Pancreas (tissue), 10 donors: ENCODE measurements around the gene TLE1. TPM values are rescaled to one million over a fixed set of nuclear protein-coding genes. Genes with fewer than 3 reads are reported as not detected.

Experiments
- ATAC-seq, 4 donors: fragments of 200-7000 bp; cut with Tn5 transposase; one replicate each; pipeline versions ENCODE4 v1.8.0 to v1.9.1; 2020; ENCODE audit warnings: mild to moderate bottlenecking in 4 of 4, moderate library complexity in 4 of 4
- DNase-seq, 6 donors: peaks; one replicate each; pipeline ENCODE4 v3.0.0-alpha.2; 2020
- FAIRE-seq: peaks from 2 replicates; lab custom pipeline; 2012; peaks lifted over from hg19 to GRCh38; lab: Jason Lieb, UNC
- H3K27ac ChIP-seq, 4 donors: fragments of 200-600 bp; sonication (generic); 1 replicate in 3 of 4; 2 replicates in 1 of 4; pipeline versions ENCODE4 v1.5.0 to v1.8.0; 2020
- H3K27me3 ChIP-seq, 4 donors: fragments of 200-600 bp; one replicate each; pipeline ENCODE4 v1.8.0; 2021
- H3K36me3 ChIP-seq, 3 donors: fragments of 200-600 bp; sonication (generic) in 1 of 3; one replicate each; pipeline versions ENCODE4 v1.5.0 to v1.8.0; 2020 to 2021
- H3K4me1 ChIP-seq, 3 donors: fragments of 200-600 bp; one replicate each; pipeline ENCODE4 v1.8.0; 2021
- H3K4me3 ChIP-seq, 4 donors: fragments of 200-600 bp; sonication (generic) in 2 of 4; one replicate each; pipeline versions ENCODE4 v1.5.0 to v1.8.0; 2020 to 2021
- H3K9me3 ChIP-seq, 4 donors: fragments of 200-600 bp; one replicate each; pipeline ENCODE4 v1.8.0; 2021
- WGBS, 2 donors: extraction: QIAGEN DNeasy Blood & Tissue Kit; methylation state at CpG; one replicate each; pipeline ENCODE4 v1.1.7; 2013; 5-methylcytosine and 5-hydroxymethylcytosine counted together
- intact Hi-C, 3 donors: fragments of 100-400 bp; cut with DNase I; formaldehyde crosslinking; loops; one replicate each; pipeline versions ENCODE4 v1.11.1 to v1.14.2; 2022
- polyA plus RNA-seq, 2 donors: library from polyadenylated mRNA; stranded (reverse); fragments of 200-250 nt; gene quantifications; one replicate each; pipeline ENCODE4 v1.2.3, GENCODE V29; 2013
- total RNA-seq, 6 donors: library from RNA; stranded (reverse); fragmentation: NEBNext Ultra II Directional in 4 of 6; extraction: Animal tissue kit (Norgen Biotek cat#: 25700) in 4 of 6; gene quantifications; one replicate each; pipeline versions ENCODE4 v1.2.1 to v1.2.4, GENCODE V29; 2021 to 2023
- TF ChIP-seq, protein P1 (sequence below), 4 donors: fragments of 200-600 bp; sonication (generic) in 3 of 4; IDR thresholded peaks; one replicate each; pipeline versions ENCODE4 v1.5.0 to v1.8.0; 2021; ENCODE audit warnings: antibody characterized with exemption in 4 of 4
- donor health status: healthy with polysubstance abuse.
- donor health status: DM: no; HTN: no; CAD: no; lungs with moderate emphysema.
- donor health status: DM: no; HTN: no; CAD: no.
- donor health status: control.
- donor health status: control.
- donor health status: Bipolar disorder and iron deficiency.
- donor health status: DM: yes; HTN: yes; CAD: no.
- donor health status: DM: no; HTN: no; CAD: no.
- donor health status: DM: no; HTN: no; CAD: no.
- donor health status: DM: yes; HTN: yes; CAD: no.

Gene TLE1
- total and polyA plus RNA-seq, 8 donors = 15.1 to 38.9 (median 28.4) TPM

GRCh38 chr9:81636255-81636599 lies 53.1 kb downstream of the TLE1 start:
- TF ChIP-seq, protein P1, sequence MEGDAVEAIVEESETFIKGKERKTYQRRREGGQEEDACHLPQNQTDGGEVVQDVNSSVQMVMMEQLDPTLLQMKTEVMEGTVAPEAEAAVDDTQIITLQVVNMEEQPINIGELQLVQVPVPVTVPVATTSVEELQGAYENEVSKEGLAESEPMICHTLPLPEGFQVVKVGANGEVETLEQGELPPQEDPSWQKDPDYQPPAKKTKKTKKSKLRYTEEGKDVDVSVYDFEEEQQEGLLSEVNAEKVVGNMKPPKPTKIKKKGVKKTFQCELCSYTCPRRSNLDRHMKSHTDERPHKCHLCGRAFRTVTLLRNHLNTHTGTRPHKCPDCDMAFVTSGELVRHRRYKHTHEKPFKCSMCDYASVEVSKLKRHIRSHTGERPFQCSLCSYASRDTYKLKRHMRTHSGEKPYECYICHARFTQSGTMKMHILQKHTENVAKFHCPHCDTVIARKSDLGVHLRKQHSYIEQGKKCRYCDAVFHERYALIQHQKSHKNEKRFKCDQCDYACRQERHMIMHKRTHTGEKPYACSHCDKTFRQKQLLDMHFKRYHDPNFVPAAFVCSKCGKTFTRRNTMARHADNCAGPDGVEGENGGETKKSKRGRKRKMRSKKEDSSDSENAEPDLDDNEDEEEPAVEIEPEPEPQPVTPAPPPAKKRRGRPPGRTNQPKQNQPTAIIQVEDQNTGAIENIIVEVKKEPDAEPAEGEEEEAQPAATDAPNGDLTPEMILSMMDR (IDR thresholded peaks at IDR 0.05) = no peak
- H3K4me1 ChIP-seq = no peaks in the 10 kb centered on the region
- no peaks in the 10 kb centered on the region for H3K27me3 ChIP-seq
- peaks cover 0 to 9% (median 0%) of the 10 kb centered on the region in 3 donors for H3K36me3 ChIP-seq
- ATAC-seq (no peak), FAIRE-seq (no peak), DNase-seq (no peak)
- no peaks in the 10 kb centered on the region for H3K9me3 ChIP-seq
- intact Hi-C loops = no loop called here
- H3K27ac ChIP-seq = no peak overlapping the region
- H3K4me3 ChIP-seq = no peak overlapping the region
- WGBS, 2 donors = 91 to 100% methylated on average over 3 of the region's 3 CpGs

DNA sequence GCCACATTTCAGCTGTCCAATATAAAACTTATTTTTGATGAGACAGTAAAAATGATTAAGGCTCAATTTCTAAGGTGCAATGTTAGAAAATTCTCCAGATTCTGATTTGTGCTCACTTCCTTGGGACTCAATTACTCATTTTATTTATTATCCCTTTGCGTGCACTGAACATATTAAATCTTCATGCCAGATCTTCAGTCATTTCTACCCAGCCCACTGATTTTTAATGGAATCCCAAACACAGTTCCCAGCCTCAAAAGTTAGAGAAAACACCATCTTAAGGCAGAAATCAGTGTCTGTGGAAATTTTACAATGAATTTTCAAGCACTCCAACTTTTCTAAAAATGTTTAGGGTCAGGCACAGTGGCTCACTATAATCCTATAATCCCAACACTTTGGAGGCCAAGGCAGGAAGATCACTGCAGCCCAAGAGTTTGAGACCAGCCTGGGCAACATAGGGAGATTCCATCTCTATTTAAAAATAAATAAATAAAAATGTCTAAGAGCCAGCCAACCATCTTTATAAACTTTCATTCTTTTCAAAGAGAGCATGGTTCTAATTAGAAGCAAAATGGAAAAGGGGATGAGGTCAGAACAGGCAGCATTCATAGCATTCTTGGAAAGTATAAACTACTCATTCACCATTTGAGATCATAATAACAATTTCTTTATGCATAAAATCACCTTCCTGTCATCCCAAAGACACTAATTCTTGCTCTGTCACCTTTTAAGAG lies 53.7 kb downstream of the TLE1 start:
- TF ChIP-seq, protein P1 (IDR thresholded peaks at IDR 0.05) = no peak
- WGBS, 2 donors = 94 to 97% methylated on average over 1 of the region's 1 CpG
- DNase-seq = no peak
- no peak for ATAC-seq
- no peak for FAIRE-seq
- Histone ChIP-seq H3K4me3 (no peak overlapping the region), H3K27me3 (no peaks in the 10 kb centered on the region), H3K9me3 (no peaks in the 10 kb centered on the region), H3K36me3 (peaks cover 0 to 9% (median 0%) of the 10 kb centered on the region in 3 donors), H3K4me1 (no peaks in the 10 kb centered on the region), H3K27ac (no peak overlapping the region)
- intact Hi-C loops = no loop called here

- Histone ChIP-seq H3K36me3 (peaks cover 0 to 9% (median 0%) of the 10 kb centered on the region in 3 donors), H3K9me3 (no peaks in the 10 kb centered on the region), H3K4me3 (no peak overlapping the region), H3K27ac (no peak overlapping the region), H3K4me1 (no peaks in the 10 kb centered on the region), H3K27me3 (no peaks in the 10 kb centered on the region)
- ATAC-seq = no peak
- 81 to 88% methylated on average over 5 of the region's 5 CpGs for WGBS, 2 donors
- intact Hi-C loops = no loop called here
- TF ChIP-seq, protein P1 (IDR thresholded peaks at IDR 0.05) = no peak
- no peak for DNase-seq
- FAIRE-seq = no peak
Measured at GRCh38 chr9:81634915-81635516, 54.3 kb downstream of the TLE1 start.

DNA sequence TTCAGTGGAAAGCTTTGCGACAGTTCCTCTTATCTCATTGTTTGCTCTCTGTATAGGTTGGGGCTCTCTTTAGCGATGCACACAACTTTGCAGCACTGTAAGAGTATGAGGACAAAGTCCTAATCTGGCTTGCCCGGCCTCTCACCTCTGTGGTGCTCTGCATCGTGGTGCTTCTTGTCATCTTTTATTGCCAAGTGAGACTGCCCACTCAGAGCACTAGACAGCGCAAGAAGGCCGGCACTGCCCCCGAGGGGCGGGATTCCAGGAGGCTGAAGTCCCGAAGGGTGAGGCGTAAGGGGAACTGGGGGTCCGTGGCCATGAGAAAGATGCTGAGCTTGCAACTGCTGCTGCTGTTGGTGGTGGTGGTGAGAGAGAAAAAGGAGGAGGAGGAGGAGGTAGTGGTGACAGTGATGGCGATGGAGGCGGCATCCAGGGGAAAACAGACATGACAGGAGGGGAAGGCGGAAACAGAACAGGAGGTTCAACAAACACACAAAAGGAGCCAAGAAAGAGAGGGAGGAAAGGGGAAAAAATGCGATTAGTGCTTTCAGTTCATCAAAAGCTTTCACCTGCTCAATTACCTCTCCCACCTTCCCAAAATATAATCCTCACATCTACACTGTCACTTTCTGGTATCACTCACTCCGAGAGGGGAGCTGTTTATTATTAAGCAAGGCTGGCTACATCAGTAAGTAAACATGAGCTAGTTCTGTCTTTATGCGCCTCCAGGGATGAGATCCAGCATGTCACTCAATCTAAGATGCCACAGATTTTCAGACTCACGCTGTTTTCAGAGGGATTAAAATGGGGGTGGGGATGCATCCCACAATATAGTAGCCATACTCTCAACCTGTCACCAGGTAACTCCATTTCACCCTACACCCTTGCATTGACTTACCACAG lies 55.1 kb downstream of the TLE1 start:
- FAIRE-seq (no peak), ATAC-seq (peak in 1 of 4 donors; percentile 36), DNase-seq (no peak)
- no peaks in the 10 kb centered on the region for H3K9me3 ChIP-seq
- H3K36me3 ChIP-seq = peaks cover 0 to 9% (median 0%) of the 10 kb centered on the region in 3 donors
- TF ChIP-seq, protein P1 (IDR thresholded peaks at IDR 0.05) = no peak
- 86 to 87% methylated on average over 18 of the region's 18 CpGs for WGBS, 2 donors
- no peak overlapping the region for H3K4me3 ChIP-seq
- peaks cover 0 to 3% (median 0%) of the 10 kb centered on the region in 3 donors for H3K4me1 ChIP-seq
- no peak overlapping the region for H3K27ac ChIP-seq
- H3K27me3 ChIP-seq = no peaks in the 10 kb centered on the region
- intact Hi-C loops = no loop called here
